ENCODE results near the gene NAT14. TPM values are rescaled to one million over a fixed set of nuclear protein-coding genes. Genes with fewer than 3 reads are reported as not detected.
A peak's percentile ranks its signal among the peaks of the same experiment; 100 is the strongest.

NAT14 gene
- total and polyA plus RNA-seq, 8 donors, result 4.3 to 22.1 (median 8.7) TPM; not detected in 3

DNA sequence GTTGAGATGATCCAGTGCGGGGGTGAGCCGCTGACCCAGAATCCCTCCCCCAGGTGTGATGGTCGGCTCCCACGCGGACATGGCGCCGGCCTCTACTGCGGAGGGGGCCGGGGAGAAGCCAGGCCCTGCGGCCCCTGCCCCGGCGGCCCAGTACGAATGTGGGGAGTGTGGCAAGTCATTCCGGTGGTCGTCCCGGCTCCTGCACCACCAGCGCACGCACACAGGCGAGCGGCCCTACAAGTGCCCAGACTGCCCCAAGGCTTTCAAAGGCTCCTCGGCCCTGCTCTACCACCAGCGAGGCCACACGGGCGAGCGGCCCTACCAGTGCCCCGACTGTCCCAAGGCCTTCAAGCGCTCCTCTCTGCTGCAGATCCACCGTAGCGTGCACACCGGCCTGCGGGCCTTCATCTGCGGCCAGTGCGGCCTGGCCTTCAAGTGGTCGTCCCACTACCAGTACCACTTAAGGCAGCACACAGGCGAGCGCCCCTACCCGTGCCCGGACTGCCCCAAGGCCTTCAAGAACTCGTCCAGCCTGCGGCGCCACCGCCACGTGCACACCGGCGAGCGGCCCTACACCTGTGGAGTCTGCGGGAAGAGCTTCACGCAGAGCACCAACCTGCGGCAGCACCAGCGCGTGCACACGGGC lies 3.7 kb upstream of the NAT14 start:
- no peak overlapping the region for H3K27ac ChIP-seq
- no peak overlapping the region for H3K4me3 ChIP-seq
- peaks cover 12 to 39% (median 32%) of the 10 kb centered on the region in 4 donors for H3K36me3 ChIP-seq
- TF ChIP-seq POLR2AphosphoS5 (IDR thresholded peaks at IDR 0.05), result no peak
- H3K4me1 ChIP-seq, result peaks cover 32 to 51% (median 44%) of the 10 kb centered on the region in 4 donors
- intact Hi-C loops (cut with DNase I; ENCODE audit: low total_unique reads), result no loop called here
- H3K9me3 ChIP-seq, result no peaks in the 10 kb centered on the region
- peaks cover 0 to 18% (median 3%) of the 10 kb centered on the region in 3 donors for H3K27me3 ChIP-seq
- 93 to 96% (median 95%) methylated on average over 26 to 52 of the region's 52 CpGs for WGBS, 5 donors
- DNase-seq, result no peak

DNA sequence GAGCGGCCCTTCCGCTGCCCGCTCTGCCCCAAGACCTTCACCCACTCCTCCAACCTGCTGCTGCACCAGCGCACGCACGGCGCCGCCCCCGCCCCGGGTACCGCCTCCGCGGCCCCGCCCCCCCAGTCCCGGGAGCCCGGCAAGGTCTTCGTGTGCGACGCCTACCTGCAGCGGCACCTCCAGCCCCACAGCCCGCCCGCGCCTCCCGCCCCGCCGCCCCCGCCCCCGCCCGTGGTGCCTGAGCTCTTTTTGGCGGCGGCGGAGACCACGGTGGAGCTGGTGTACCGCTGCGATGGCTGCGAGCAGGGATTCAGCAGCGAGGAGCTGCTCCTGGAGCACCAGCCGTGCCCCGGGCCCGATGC lies 3.2 kb upstream of the NAT14 start:
- no peak for DNase-seq
- Histone ChIP-seq H3K4me1 (peaks cover 37 to 56% (median 49%) of the 10 kb centered on the region in 4 donors), H3K27me3 (peaks cover 0 to 23% (median 3%) of the 10 kb centered on the region in 3 donors), H3K27ac (no peak overlapping the region), H3K36me3 (peaks cover 12 to 39% (median 32%) of the 10 kb centered on the region in 4 donors), H3K9me3 (no peaks in the 10 kb centered on the region), H3K4me3 (no peak overlapping the region)
- 79 to 86% (median 84%) methylated on average over 7 to 40 of the region's 40 CpGs for WGBS, 5 donors
- intact Hi-C loops (cut with DNase I; ENCODE audit: low total_unique reads), result no loop called here
- TF ChIP-seq EP300 (IDR thresholded peaks at IDR 0.05) (no peak), POLR2A (IDR thresholded peaks at IDR 0.05) (no peak), POLR2AphosphoS5 (IDR thresholded peaks at IDR 0.05) (no peak)
- TF ChIP-seq, protein P1, sequence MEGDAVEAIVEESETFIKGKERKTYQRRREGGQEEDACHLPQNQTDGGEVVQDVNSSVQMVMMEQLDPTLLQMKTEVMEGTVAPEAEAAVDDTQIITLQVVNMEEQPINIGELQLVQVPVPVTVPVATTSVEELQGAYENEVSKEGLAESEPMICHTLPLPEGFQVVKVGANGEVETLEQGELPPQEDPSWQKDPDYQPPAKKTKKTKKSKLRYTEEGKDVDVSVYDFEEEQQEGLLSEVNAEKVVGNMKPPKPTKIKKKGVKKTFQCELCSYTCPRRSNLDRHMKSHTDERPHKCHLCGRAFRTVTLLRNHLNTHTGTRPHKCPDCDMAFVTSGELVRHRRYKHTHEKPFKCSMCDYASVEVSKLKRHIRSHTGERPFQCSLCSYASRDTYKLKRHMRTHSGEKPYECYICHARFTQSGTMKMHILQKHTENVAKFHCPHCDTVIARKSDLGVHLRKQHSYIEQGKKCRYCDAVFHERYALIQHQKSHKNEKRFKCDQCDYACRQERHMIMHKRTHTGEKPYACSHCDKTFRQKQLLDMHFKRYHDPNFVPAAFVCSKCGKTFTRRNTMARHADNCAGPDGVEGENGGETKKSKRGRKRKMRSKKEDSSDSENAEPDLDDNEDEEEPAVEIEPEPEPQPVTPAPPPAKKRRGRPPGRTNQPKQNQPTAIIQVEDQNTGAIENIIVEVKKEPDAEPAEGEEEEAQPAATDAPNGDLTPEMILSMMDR (IDR thresholded peaks at IDR 0.05), result no peak

DNA sequence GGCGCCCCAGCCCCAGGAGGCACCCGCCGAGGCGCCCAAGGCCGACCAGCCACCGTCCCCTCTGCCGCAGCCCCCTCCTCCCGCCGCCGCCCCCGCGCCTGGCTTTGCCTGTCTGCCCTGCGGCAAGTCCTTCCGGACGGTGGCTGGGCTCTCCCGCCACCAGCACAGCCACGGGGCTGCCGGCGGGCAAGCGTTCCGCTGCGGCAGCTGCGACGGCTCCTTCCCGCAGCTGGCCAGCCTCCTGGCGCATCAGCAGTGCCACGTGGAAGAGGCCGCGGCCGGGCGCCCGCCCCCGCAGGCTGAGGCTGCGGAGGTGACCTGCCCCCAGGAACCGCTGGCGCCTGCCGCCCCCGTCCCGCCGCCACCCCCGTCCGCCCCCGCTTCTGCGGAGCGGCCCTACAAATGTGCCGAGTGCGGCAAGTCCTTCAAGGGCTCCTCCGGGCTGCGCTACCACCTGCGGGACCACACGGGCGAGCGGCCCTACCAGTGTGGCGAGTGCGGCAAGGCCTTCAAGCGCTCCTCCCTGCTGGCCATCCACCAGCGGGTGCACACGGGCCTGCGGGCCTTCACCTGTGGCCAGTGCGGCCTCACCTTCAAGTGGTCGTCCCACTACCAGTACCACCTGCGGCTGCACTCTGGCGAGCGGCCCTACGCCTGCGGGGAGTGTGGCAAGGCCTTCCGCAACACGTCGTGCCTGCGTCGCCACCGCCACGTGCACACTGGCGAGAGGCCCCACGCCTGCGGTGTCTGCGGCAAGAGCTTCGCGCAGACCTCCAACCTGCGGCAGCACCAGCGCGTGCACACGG lies 2.6 kb upstream of the NAT14 start:
- peaks cover 43 to 60% (median 51%) of the 10 kb centered on the region in 4 donors for H3K4me1 ChIP-seq
- peak in 1 of 2 donors; percentile 9 for DNase-seq
- 86 to 95% (median 92%) methylated on average over 52 to 83 of the region's 83 CpGs for WGBS, 5 donors
- intact Hi-C loops (cut with DNase I; ENCODE audit: low total_unique reads), result no loop called here
- peaks cover 12 to 39% (median 32%) of the 10 kb centered on the region in 4 donors for H3K36me3 ChIP-seq
- no peak overlapping the region for H3K27ac ChIP-seq
- peaks cover 0 to 23% (median 3%) of the 10 kb centered on the region in 3 donors for H3K27me3 ChIP-seq
- no peak for TF ChIP-seq POLR2AphosphoS5 (IDR thresholded peaks at IDR 0.05)
- TF ChIP-seq, protein P1 (IDR thresholded peaks at IDR 0.05), result no peak
- TF ChIP-seq EP300 (IDR thresholded peaks at IDR 0.05), result no peak
- TF ChIP-seq POLR2A (IDR thresholded peaks at IDR 0.05), result no peak
- H3K9me3 ChIP-seq, result no peaks in the 10 kb centered on the region
- H3K4me3 ChIP-seq, result no peak overlapping the region

DNA sequence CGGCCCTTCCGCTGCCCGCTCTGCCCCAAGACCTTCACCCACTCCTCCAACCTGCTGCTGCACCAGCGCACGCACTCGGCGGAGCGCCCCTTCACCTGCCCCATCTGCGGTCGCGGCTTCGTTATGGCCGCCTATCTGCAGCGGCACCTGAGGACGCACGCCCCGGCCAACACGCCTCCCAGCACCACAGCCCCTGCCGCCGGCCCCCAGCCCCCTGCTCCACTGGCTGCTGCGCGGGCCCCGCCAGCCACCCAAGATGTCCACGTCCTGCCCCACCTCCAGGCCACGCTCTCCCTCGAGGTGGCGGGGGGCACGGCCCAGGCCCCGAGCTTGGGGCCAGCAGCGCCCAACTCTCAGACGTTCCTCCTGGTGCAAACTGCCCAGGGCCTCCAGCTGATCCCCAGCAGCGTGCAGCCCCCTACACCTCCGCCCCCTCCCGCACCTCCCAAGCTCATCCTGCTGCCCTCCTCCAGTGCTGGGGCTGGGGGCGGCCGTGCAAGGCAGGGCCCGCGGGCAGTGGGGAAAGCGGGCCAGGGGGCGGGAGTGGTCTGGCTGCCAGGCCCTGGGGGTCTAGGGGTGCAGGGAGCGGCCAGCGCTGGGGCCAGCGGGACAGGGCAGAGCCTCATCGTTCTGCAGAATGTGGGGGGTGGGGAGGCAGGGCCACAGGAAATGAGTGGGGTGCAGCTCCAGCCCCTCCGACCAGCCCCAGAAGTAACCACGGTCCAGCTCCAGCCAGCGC lies 1.9 kb upstream of the NAT14 start:
- peaks cover 0 to 23% (median 3%) of the 10 kb centered on the region in 3 donors for H3K27me3 ChIP-seq
- intact Hi-C loops (cut with DNase I; ENCODE audit: low total_unique reads), result no loop called here
- no peak for DNase-seq
- H3K27ac ChIP-seq, result no peak overlapping the region
- H3K9me3 ChIP-seq, result no peaks in the 10 kb centered on the region
- H3K4me1 ChIP-seq, result peaks cover 39 to 60% (median 50%) of the 10 kb centered on the region in 4 donors
- H3K36me3 ChIP-seq, result peaks cover 12 to 39% (median 32%) of the 10 kb centered on the region in 4 donors
- 92 to 96% (median 95%) methylated on average over 42 to 47 of the region's 47 CpGs for WGBS, 5 donors
- TF ChIP-seq EP300 (IDR thresholded peaks at IDR 0.05) (no peak), POLR2AphosphoS5 (IDR thresholded peaks at IDR 0.05) (no peak)
- TF ChIP-seq, protein P1 (IDR thresholded peaks at IDR 0.05), result no peak
- H3K4me3 ChIP-seq, result no peak overlapping the region

Measured in stomach (tissue), 9 donors.